H1 (cell line): ENCODE measurements around the gene EXOC1. TPM values are rescaled to one million over a fixed set of nuclear protein-coding genes. Genes with fewer than 3 reads are reported as not detected.

ENCODE experiments used
- CTCF ChIA-PET: fragments of 300-600 bp; sonication (Branson Sonifier 250); formaldehyde crosslinking; loops from one replicate; lab custom pipeline; 2021; ENCODE audit not compliant: partially characterized antibody; lab: Charles Lee
- POLR2A ChIA-PET: fragments of 300-600 bp; sonication (Branson Sonifier 250); formaldehyde crosslinking; loops from one replicate; lab custom pipeline; 2021; ENCODE audit warnings: inconsistent platforms; ENCODE audit not compliant: partially characterized antibody; lab: Charles Lee
- DNase-seq, 2 experiments: peaks; one replicate each; pipeline versions ENCODE4 v3.0.0 to v3.0.0-alpha.2; 2010 to 2022; ENCODE audit warnings: low spot score in 2 of 2, low read depth in 1 of 2, mixed read lengths in 1 of 2
- FAIRE-seq: peaks from 2 replicates; lab custom pipeline; 2011; peaks lifted over from hg19 to GRCh38; lab: Jason Lieb, UNC
- H2AFZ ChIP-seq: 2 replicates; pipeline ENCODE4 v1.8.1; 2012; ENCODE audit warnings: low read length, inconsistent platforms
- H2AK5ac ChIP-seq: 2 replicates; pipeline ENCODE4 v1.6.1; 2013; ENCODE audit warnings: low read depth, low read length
- H2BK120ac ChIP-seq: replicated peaks from 2 replicates; pipeline ENCODE3; 2013; ENCODE audit warnings: low read depth, low read length, inconsistent platforms
- H2BK12ac ChIP-seq: 2 replicates; pipeline ENCODE4 v1.6.1; 2013; ENCODE audit warnings: low read depth, low read length
- H2BK15ac ChIP-seq: 2 replicates; pipeline ENCODE4 v1.6.1; 2013; ENCODE audit warnings: low read length
- H2BK20ac ChIP-seq: 2 replicates; pipeline ENCODE4 v1.6.1; 2013; ENCODE audit warnings: low read length
- H2BK5ac ChIP-seq: 2 replicates; pipeline ENCODE4 v1.6.1; 2013; ENCODE audit warnings: low read depth, low read length
- H3K14ac ChIP-seq: 2 replicates; pipeline ENCODE4 v1.6.1; 2013; ENCODE audit warnings: inconsistent platforms; ENCODE audit not compliant: insufficient read length
- H3K18ac ChIP-seq: 2 replicates; pipeline ENCODE4 v1.6.1; 2013; ENCODE audit warnings: low read length; ENCODE audit errors: extremely low read depth
- H3K23ac ChIP-seq: 2 replicates; pipeline ENCODE4 v1.6.1; 2013; ENCODE audit warnings: inconsistent platforms; ENCODE audit not compliant: insufficient read length
- H3K23me2 ChIP-seq: 2 replicates; pipeline ENCODE4 v1.6.1; 2013; ENCODE audit warnings: low read depth, low read length
- H3K27ac ChIP-seq: 2 replicates; pipeline ENCODE4 v1.6.1; 2011; ENCODE audit warnings: low read depth, low read length, inconsistent platforms
- H3K27me3 ChIP-seq, 4 experiments: replicated peaks in 1 of 4; 1 replicate in 1 of 4; 2 replicates in 3 of 4; pipeline versions ENCODE4 v1.6.1 to v1.8.1; 2011 to 2013; ENCODE audit warnings: low read length in 3 of 4, mild to moderate bottlenecking in 3 of 4, inconsistent platforms in 2 of 4, mixed read lengths in 2 of 4, moderate library complexity in 1 of 4; ENCODE audit not compliant: control insufficient read depth in 3 of 4, insufficient read depth in 3 of 4; ENCODE audit errors: extremely low read depth in 1 of 4
- H3K36me3 ChIP-seq, 4 experiments: 2 replicates each; pipeline versions ENCODE4 v1.6.1 to v1.8.1; 2011 to 2013; ENCODE audit warnings: mild to moderate bottlenecking in 4 of 4, low read length in 3 of 4, moderate library complexity in 2 of 4, control low read depth in 1 of 4, inconsistent platforms in 1 of 4; ENCODE audit not compliant: insufficient read depth in 4 of 4, control insufficient read depth in 2 of 4
- H3K4ac ChIP-seq: replicated peaks from 2 replicates; pipeline ENCODE3; 2013; ENCODE audit warnings: low read length, low read depth, mixed read lengths, inconsistent platforms; ENCODE audit not compliant: insufficient read length
- H3K4me1 ChIP-seq, 4 experiments: replicated peaks in 1 of 4; 1 replicate in 1 of 4; 2 replicates in 3 of 4; pipeline versions ENCODE4 v1.6.1 to v1.8.1; 2011 to 2013; ENCODE audit warnings: low read length in 3 of 4, inconsistent platforms in 2 of 4, mixed read lengths in 1 of 4; ENCODE audit not compliant: insufficient read depth in 4 of 4, control insufficient read depth in 3 of 4
- H3K4me2 ChIP-seq, 2 experiments: 2 replicates each; pipeline versions ENCODE4 v1.6.1 to v1.8.1; 2011 to 2013; ENCODE audit warnings: low read depth in 2 of 2, low read length in 2 of 2, control low read depth in 1 of 2, inconsistent platforms in 1 of 2, mild to moderate bottlenecking in 1 of 2; ENCODE audit not compliant: insufficient read depth in 1 of 2
- H3K4me3 ChIP-seq, 4 experiments: fragments of 200-600, 300-600 bp in 1 of 4; sonication (generic), shearing (Covaris generic), sonication (Bioruptor Twin) in 1 of 4; 2 replicates each; pipeline versions ENCODE4 v1.5.1 to v1.8.1; 2011 to 2016; ENCODE audit warnings: low read length in 4 of 4, low read depth in 3 of 4, control low read depth in 2 of 4, inconsistent platforms in 2 of 4, mild to moderate bottlenecking in 2 of 4, mixed read lengths in 1 of 4, moderate library complexity in 1 of 4; ENCODE audit not compliant: insufficient read depth in 2 of 4; ENCODE audit errors: extremely low read depth in 1 of 4
- H3K56ac ChIP-seq: replicated peaks from 2 replicates; pipeline ENCODE3; 2013; ENCODE audit warnings: low read depth, mild to moderate bottlenecking, mixed read lengths, low read length, inconsistent platforms; ENCODE audit not compliant: insufficient read length
- H3K79me1 ChIP-seq: 2 replicates; pipeline ENCODE4 v1.6.1; 2013; ENCODE audit warnings: low read depth, low read length, control low read depth
- H3K79me2 ChIP-seq, 2 experiments: 2 replicates each; pipeline versions ENCODE4 v1.6.1 to v1.8.1; 2012 to 2013; ENCODE audit warnings: low read length in 2 of 2, mild to moderate bottlenecking in 2 of 2, inconsistent platforms in 1 of 2; ENCODE audit not compliant: insufficient read depth in 2 of 2, control insufficient read depth in 1 of 2
- H3K9ac ChIP-seq, 4 experiments: replicated peaks in 1 of 4; 1 replicate in 1 of 4; 2 replicates in 3 of 4; pipeline versions ENCODE4 v1.6.1 to v1.8.1; 2011 to 2013; ENCODE audit warnings: low read depth in 3 of 4, low read length in 3 of 4, control low read depth in 2 of 4, mild to moderate bottlenecking in 2 of 4, moderate library complexity in 2 of 4, inconsistent platforms in 1 of 4; ENCODE audit errors: extremely low read depth in 1 of 4
- H3K9me3 ChIP-seq, 2 experiments: 2 replicates each; pipeline versions ENCODE4 v1.6.1 to v1.8.1; 2012 to 2013; ENCODE audit warnings: mild to moderate bottlenecking in 2 of 2, moderate library complexity in 2 of 2, control low read depth in 1 of 2, inconsistent platforms in 1 of 2, low read depth in 1 of 2, low read length in 1 of 2, mixed read lengths in 1 of 2; ENCODE audit not compliant: insufficient read depth in 2 of 2
- H4K20me1 ChIP-seq, 2 experiments: replicated peaks in 1 of 2; 2 replicates each; pipeline versions ENCODE3 to v1.8.1; 2011 to 2013; ENCODE audit warnings: inconsistent platforms in 2 of 2, low read length in 2 of 2, mild to moderate bottlenecking in 1 of 2; ENCODE audit not compliant: insufficient read depth in 2 of 2, control insufficient read depth in 1 of 2
- H4K5ac ChIP-seq: 2 replicates; pipeline ENCODE4 v1.6.1; 2013; ENCODE audit warnings: low read length, low read depth, mixed read lengths, inconsistent platforms; ENCODE audit not compliant: insufficient read length
- H4K8ac ChIP-seq: 2 replicates; pipeline ENCODE4 v1.8.0; 2013; ENCODE audit warnings: mild to moderate bottlenecking, moderate library complexity, low read length, inconsistent platforms; ENCODE audit not compliant: insufficient read depth; ENCODE audit errors: extremely low read depth
- H4K91ac ChIP-seq: replicated peaks from 2 replicates; pipeline ENCODE3; 2013; ENCODE audit warnings: low read length, mixed read lengths, inconsistent platforms; ENCODE audit not compliant: insufficient read length
- CREB1 ChIP-seq: IDR thresholded peaks from 2 replicates; pipeline ENCODE4 v1.6.1; 2012; ENCODE audit warnings: inconsistent platforms
- CTBP2 ChIP-seq: IDR thresholded peaks from 2 replicates; pipeline ENCODE4 v1.7.0; 2011; ENCODE audit warnings: borderline replicate concordance, mild to moderate bottlenecking, moderate library complexity, mixed read lengths, low read length; ENCODE audit not compliant: insufficient read depth, insufficient read length
- EP300 ChIP-seq, 2 experiments: IDR thresholded peaks; 1 replicate in 1 of 2; 2 replicates in 1 of 2; pipeline ENCODE4 v1.6.1; 2011 to 2012; ENCODE audit warnings: low read depth in 2 of 2, low read length in 2 of 2, mild to moderate bottlenecking in 2 of 2, borderline replicate concordance in 1 of 2, inconsistent platforms in 1 of 2, moderate library complexity in 1 of 2
- JUND ChIP-seq: IDR thresholded peaks from 2 replicates; pipeline ENCODE4 v1.6.1; 2011; ENCODE audit warnings: mild to moderate bottlenecking, improper control_type of control experiment, low read length
- MAX ChIP-seq: IDR thresholded peaks from 2 replicates; pipeline ENCODE4 v1.6.1; 2012; ENCODE audit warnings: inconsistent platforms
- RFX5 ChIP-seq: IDR thresholded peaks from 2 replicates; pipeline ENCODE4 v1.6.1; 2011; ENCODE audit warnings: low read depth, low read length, improper control_type of control experiment, borderline replicate concordance
- WGBS, 2 experiments: shearing (Covaris generic) in 1 of 2; methylation state at CpG; one replicate each; pipeline versions ENCODE4 v1.1.6 to v1.1.7; 2013 to 2015; ENCODE audit warnings: low lambda C conversion rate in 2 of 2, mixed read lengths in 2 of 2, inconsistent platforms in 1 of 2, low coverage in 1 of 2, missing lambda C conversion rate in 1 of 2; ENCODE audit not compliant: insufficient replicate concordance in 2 of 2, insufficient coverage in 1 of 2, insufficient read length in 1 of 2; ENCODE audit errors: extremely low coverage in 1 of 2, missing lambda C conversion rate in 1 of 2; 5-methylcytosine and 5-hydroxymethylcytosine counted together
- polyA plus RNA-seq, 7 experiments: library from polyadenylated mRNA; depleted of rRNA in 3 of 7; stranded (reverse) in 5 of 7; unstranded in 2 of 7; fragments of >200 nt in 5 of 7; fragments of 200-250 nt in 2 of 7; gene quantifications; 1 replicate in 5 of 7; 2 replicates in 1 of 7; 4 replicates in 1 of 7; pipeline versions ENCODE4 v1.2.1 to v1.2.3, GENCODE V29; 2011 to 2013; ENCODE audit warnings: missing spikeins in 2 of 7, mixed read lengths in 2 of 7
- total RNA-seq: library from RNA; stranded (reverse); fragmentation: NEBNext Ultra II Directional; extraction: Animal tissue kit (Norgen Biotek cat#: 25700); gene quantifications from 2 replicates; pipeline ENCODE4 v1.2.1, GENCODE V29; 2021

Gene EXOC1
- total and polyA plus RNA-seq, 2 of the 8 experiments (the other 6 are each of a cell fraction or from before 2014, with no cell fraction given) = 5.9 to 19.6 TPM

GRCh38 chr4:55830716-55831115 lies 22.7 kb upstream of the EXOC1 start:
- Histone ChIP-seq H4K5ac (no peak overlapping the region), H3K14ac (no peak overlapping the region), H3K4ac (no peak overlapping the region), H3K4me3 (no peak overlapping the region), H3K9ac (no peak overlapping the region), H3K23ac (no peak overlapping the region), H4K8ac (no peak overlapping the region), H3K9me3 (no peaks in the 10 kb centered on the region), H3K56ac (no peak overlapping the region), H3K36me3 (no peaks in the 10 kb centered on the region), H2BK120ac (no peak overlapping the region), H2BK5ac (no peak overlapping the region), H2BK12ac (no peak overlapping the region), H3K27me3 (no peaks in the 10 kb centered on the region), H2AFZ (no peak overlapping the region), H4K91ac (no peak overlapping the region), H3K27ac (no peak overlapping the region), H2AK5ac (no peak overlapping the region), H3K79me2 (no peaks in the 10 kb centered on the region), H3K18ac (no peak overlapping the region), H3K4me1 (no peaks in the 10 kb centered on the region), H4K20me1 (no peaks in the 10 kb centered on the region), H2BK15ac (no peak overlapping the region), H2BK20ac (no peak overlapping the region), H3K4me2 (no peak overlapping the region), H3K79me1 (no peaks in the 10 kb centered on the region), H3K23me2 (no peaks in the 10 kb centered on the region)
- DNase-seq (no peak), FAIRE-seq (no peak)
- TF ChIP-seq JUND (no peak), EP300 (IDR thresholded peaks at IDR 0.05; ENCODE audit: borderline replicate concordance in 1 of 2, low read depth in 2 of 2, low read length in 2 of 2) (no peak), MAX (no peak), CREB1 (no peak), RFX5 (no peak), CTBP2 (no peak)
- ChIA-PET CTCF (interaction anchor here (0.6 to 1.4 kb wide), 3 partner anchors 19 to 221 kb away, joined by 3 read pairs; no protein-coding TSS in a partner anchor), POLR2A (interaction anchor here (1.1 kb wide), 2 partner anchors 11 kb away, joined by 3 to 5 read pairs; partner anchors contain the start of gene EXOC1L)
- WGBS, 2 experiments = 83% methylated on average over 4 of the region's 4 CpGs; no CpG with 5 or more reads in 1 of the 2 experiments
